ENCODE results near the gene PARP9.

- TF ChIP-seq JUN (CRISPR knock-in tag; IDR thresholded peaks at IDR 0.05) (no peak), RBAK (CRISPR knock-in tag; IDR thresholded peaks at IDR 0.05) (no peak), POLR2A (IDR thresholded peaks at IDR 0.05; ENCODE audit: insufficient read depth in 1 of 2, low read depth in 2 of 2, low read length in 2 of 2) (no peak)
Measured at GRCh38 chr3:122582390-122582789, 18.3 kb upstream of the PARP9 start.
